MM.1S (cell line): ENCODE results near the gene ARSA.

Experiments
- DNase-seq: peaks from one replicate; pipeline ENCODE4 v3.0.0-alpha.2; 2015
- H2AFZ ChIP-seq: fragments of 300-600 bp; sonication (generic); 2 replicates; pipeline ENCODE4 v1.6.0; 2016; ENCODE audit warnings: antibody characterized with exemption, low read length
- H3F3A ChIP-seq: fragments of 300-600 bp; sonication (generic); 2 replicates; pipeline ENCODE4 v1.6.1; 2016; ENCODE audit warnings: mild to moderate bottlenecking, antibody characterized with exemption, low read length, moderate library complexity, mixed read lengths; ENCODE audit not compliant: insufficient read depth
- H3K27ac ChIP-seq: fragments of 300-600 bp; sonication (generic); 2 replicates; pipeline ENCODE4 v1.5.1; 2016; ENCODE audit warnings: mild to moderate bottlenecking, low read length
- H3K27me3 ChIP-seq: fragments of 300-600 bp; sonication (generic); replicated peaks from 2 replicates; pipeline ENCODE4 v1.6.0; 2016; ENCODE audit warnings: low read length; ENCODE audit not compliant: insufficient read depth
- H3K36me3 ChIP-seq: fragments of 300-600 bp; sonication (generic); replicated peaks from 2 replicates; pipeline ENCODE4 v1.6.1; 2016; ENCODE audit warnings: mild to moderate bottlenecking, low read length, mixed read lengths; ENCODE audit not compliant: insufficient read depth
- H3K4me1 ChIP-seq: fragments of 300-600 bp; sonication (generic); 2 replicates; pipeline ENCODE4 v1.6.1; 2016; ENCODE audit warnings: low read length, mixed read lengths
- H3K4me2 ChIP-seq: fragments of 300-600 bp; sonication (generic); 2 replicates; pipeline ENCODE4 v1.6.0; 2016; ENCODE audit warnings: low read depth, low read length
- H3K4me3 ChIP-seq: fragments of 300-600 bp; sonication (generic); 2 replicates; pipeline ENCODE4 v1.5.1; 2016; ENCODE audit warnings: low read length, mixed read lengths
- H3K79me2 ChIP-seq: fragments of 300-600 bp; sonication (generic); 2 replicates; pipeline ENCODE4 v1.6.1; 2016; ENCODE audit warnings: mixed run types, low read length, mixed read lengths
- H3K9ac ChIP-seq: fragments of 300-600 bp; sonication (generic); 2 replicates; pipeline ENCODE4 v1.6.1; 2016; ENCODE audit warnings: low read length, mixed read lengths
- H3K9me2 ChIP-seq: fragments of 300-600 bp; sonication (generic); replicated peaks from 2 replicates; pipeline ENCODE4 v1.6.1; 2016; ENCODE audit warnings: mild to moderate bottlenecking, low read length, mixed read lengths; ENCODE audit not compliant: insufficient read depth
- H3K9me3 ChIP-seq: fragments of 300-600 bp; sonication (generic); replicated peaks from 2 replicates; pipeline ENCODE4 v1.6.1; 2016; ENCODE audit warnings: mild to moderate bottlenecking, low read length, mixed read lengths; ENCODE audit not compliant: insufficient read depth
- H4K20me1 ChIP-seq: fragments of 300-600 bp; sonication (generic); 2 replicates; pipeline ENCODE4 v1.6.1; 2016; ENCODE audit warnings: mild to moderate bottlenecking, low read length, moderate library complexity, mixed read lengths; ENCODE audit not compliant: insufficient read depth
- EZH2 ChIP-seq: fragments of 300-600 bp; sonication (generic); optimal IDR thresholded peaks from 2 replicates; pipeline ENCODE3; 2017; ENCODE audit warnings: low read depth, mild to moderate bottlenecking, antibody characterized with exemption, low read length, mixed read lengths
- EZH2phosphoT487 ChIP-seq: fragments of 300-600 bp; sonication (generic); IDR thresholded peaks from 2 replicates; pipeline ENCODE4 v1.6.1; 2018; ENCODE audit warnings: antibody characterized with exemption, low read length
- TF ChIP-seq, protein P1 (sequence below): fragments of 300-600 bp; sonication (generic); IDR thresholded peaks from 2 replicates; pipeline ENCODE4 v1.5.1; 2016; ENCODE audit warnings: antibody characterized with exemption, low read length, mixed read lengths

The ARSA gene

GRCh38 chr22:50671641-50672040, 43.7 kb upstream of the ARSA start:
- TF ChIP-seq EZH2, result no peak
- TF ChIP-seq EZH2phosphoT487, result no peak
- TF ChIP-seq, protein P1, sequence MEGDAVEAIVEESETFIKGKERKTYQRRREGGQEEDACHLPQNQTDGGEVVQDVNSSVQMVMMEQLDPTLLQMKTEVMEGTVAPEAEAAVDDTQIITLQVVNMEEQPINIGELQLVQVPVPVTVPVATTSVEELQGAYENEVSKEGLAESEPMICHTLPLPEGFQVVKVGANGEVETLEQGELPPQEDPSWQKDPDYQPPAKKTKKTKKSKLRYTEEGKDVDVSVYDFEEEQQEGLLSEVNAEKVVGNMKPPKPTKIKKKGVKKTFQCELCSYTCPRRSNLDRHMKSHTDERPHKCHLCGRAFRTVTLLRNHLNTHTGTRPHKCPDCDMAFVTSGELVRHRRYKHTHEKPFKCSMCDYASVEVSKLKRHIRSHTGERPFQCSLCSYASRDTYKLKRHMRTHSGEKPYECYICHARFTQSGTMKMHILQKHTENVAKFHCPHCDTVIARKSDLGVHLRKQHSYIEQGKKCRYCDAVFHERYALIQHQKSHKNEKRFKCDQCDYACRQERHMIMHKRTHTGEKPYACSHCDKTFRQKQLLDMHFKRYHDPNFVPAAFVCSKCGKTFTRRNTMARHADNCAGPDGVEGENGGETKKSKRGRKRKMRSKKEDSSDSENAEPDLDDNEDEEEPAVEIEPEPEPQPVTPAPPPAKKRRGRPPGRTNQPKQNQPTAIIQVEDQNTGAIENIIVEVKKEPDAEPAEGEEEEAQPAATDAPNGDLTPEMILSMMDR, result no peak
- no peak overlapping the region for H3K9ac ChIP-seq
- no peaks in the 10 kb centered on the region for H3K79me2 ChIP-seq
- H3F3A ChIP-seq, result no peaks in the 10 kb centered on the region
- no peak for DNase-seq
- H2AFZ ChIP-seq, result no peak overlapping the region
- peaks cover 69% of the 10 kb centered on the region for H3K27me3 ChIP-seq
- H3K9me3 ChIP-seq, result no peaks in the 10 kb centered on the region
- H3K4me1 ChIP-seq, result no peaks in the 10 kb centered on the region
- H3K4me2 ChIP-seq, result no peak overlapping the region
- H4K20me1 ChIP-seq, result no peaks in the 10 kb centered on the region
- no peak overlapping the region for H3K27ac ChIP-seq
- no peak overlapping the region for H3K4me3 ChIP-seq
- H3K9me2 ChIP-seq, result no peaks in the 10 kb centered on the region
- no peaks in the 10 kb centered on the region for H3K36me3 ChIP-seq

GRCh38 chr22:50670914-50671538, 43.1 kb upstream of the ARSA start:
- Histone ChIP-seq H3K79me2 (no peaks in the 10 kb centered on the region), H2AFZ (no peak overlapping the region), H3K4me3 (no peak overlapping the region), H3K27me3 (peaks cover 63% of the 10 kb centered on the region), H3K4me1 (no peaks in the 10 kb centered on the region), H3K36me3 (no peaks in the 10 kb centered on the region), H3K9me2 (no peaks in the 10 kb centered on the region), H3K9me3 (no peaks in the 10 kb centered on the region), H3K4me2 (no peak overlapping the region), H4K20me1 (no peaks in the 10 kb centered on the region), H3F3A (no peaks in the 10 kb centered on the region), H3K27ac (no peak overlapping the region), H3K9ac (no peak overlapping the region)
- DNase-seq, result no peak
- no peak for TF ChIP-seq EZH2phosphoT487
- TF ChIP-seq EZH2, result no peak
- TF ChIP-seq, protein P1, result no peak

GRCh38 chr22:50670513-50670912, 42.6 kb upstream of the ARSA start:
- peaks cover 57% of the 10 kb centered on the region for H3K27me3 ChIP-seq
- no peaks in the 10 kb centered on the region for H3K4me1 ChIP-seq
- TF ChIP-seq EZH2, result no peak
- TF ChIP-seq, protein P1, result no peak
- no peak for TF ChIP-seq EZH2phosphoT487
- H3K9me2 ChIP-seq, result no peaks in the 10 kb centered on the region
- H3K36me3 ChIP-seq, result no peaks in the 10 kb centered on the region
- H4K20me1 ChIP-seq, result no peaks in the 10 kb centered on the region
- H3K9me3 ChIP-seq, result no peaks in the 10 kb centered on the region
- no peaks in the 10 kb centered on the region for H3K79me2 ChIP-seq
- H3K4me2 ChIP-seq, result no peak overlapping the region
- no peak overlapping the region for H3K9ac ChIP-seq
- no peak overlapping the region for H3K4me3 ChIP-seq
- no peaks in the 10 kb centered on the region for H3F3A ChIP-seq
- no peak overlapping the region for H2AFZ ChIP-seq
- no peak for DNase-seq
- H3K27ac ChIP-seq, result no peak overlapping the region
